OCI-LY3 (cell line): ENCODE measurements around the gene MICA.

ENCODE experiments used
- EZH2phosphoT487 ChIP-seq: fragments of 200-600 bp; shearing (Covaris generic); IDR thresholded peaks from 2 replicates; pipeline ENCODE4 v1.6.1; 2018; ENCODE audit warnings: antibody characterized with exemption, mixed run types, low read depth
- TF ChIP-seq, protein P1 (sequence below): fragments of 200-600, 300-600 bp; sonication (generic); IDR thresholded peaks from 2 replicates; pipeline ENCODE4 v1.5.1; 2014; ENCODE audit warnings: antibody characterized with exemption, low read length, low read depth

DNA sequence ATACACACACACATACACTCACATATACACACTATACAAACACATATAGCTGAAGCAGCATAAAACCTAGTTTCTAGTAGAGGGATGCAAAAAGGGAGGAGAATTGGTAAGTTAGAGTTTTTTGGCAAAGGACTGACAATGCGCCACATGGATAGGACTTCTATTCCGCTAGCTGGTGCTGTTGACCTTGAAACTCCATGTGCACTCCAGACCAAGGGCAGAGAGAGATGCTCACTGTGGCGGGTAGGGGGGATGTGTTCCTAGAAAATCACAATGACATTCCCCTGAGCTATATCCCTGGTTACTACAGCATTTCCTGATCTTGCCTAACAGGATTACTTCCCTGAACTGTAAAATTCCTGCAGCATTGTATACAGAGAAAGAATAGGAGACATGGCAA, 19.2 kb downstream of the MICA start:
- TF ChIP-seq, protein P1, sequence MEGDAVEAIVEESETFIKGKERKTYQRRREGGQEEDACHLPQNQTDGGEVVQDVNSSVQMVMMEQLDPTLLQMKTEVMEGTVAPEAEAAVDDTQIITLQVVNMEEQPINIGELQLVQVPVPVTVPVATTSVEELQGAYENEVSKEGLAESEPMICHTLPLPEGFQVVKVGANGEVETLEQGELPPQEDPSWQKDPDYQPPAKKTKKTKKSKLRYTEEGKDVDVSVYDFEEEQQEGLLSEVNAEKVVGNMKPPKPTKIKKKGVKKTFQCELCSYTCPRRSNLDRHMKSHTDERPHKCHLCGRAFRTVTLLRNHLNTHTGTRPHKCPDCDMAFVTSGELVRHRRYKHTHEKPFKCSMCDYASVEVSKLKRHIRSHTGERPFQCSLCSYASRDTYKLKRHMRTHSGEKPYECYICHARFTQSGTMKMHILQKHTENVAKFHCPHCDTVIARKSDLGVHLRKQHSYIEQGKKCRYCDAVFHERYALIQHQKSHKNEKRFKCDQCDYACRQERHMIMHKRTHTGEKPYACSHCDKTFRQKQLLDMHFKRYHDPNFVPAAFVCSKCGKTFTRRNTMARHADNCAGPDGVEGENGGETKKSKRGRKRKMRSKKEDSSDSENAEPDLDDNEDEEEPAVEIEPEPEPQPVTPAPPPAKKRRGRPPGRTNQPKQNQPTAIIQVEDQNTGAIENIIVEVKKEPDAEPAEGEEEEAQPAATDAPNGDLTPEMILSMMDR: no peak
- TF ChIP-seq EZH2phosphoT487: no peak
